Panc1 (cell line): Measurements from ENCODE around the gene ZNF48. TPM values are rescaled to one million over a fixed set of nuclear protein-coding genes. Genes with fewer than 3 reads are reported as not detected.
A peak's percentile ranks its signal among the peaks of the same experiment; 100 is the strongest.

Experiments
- ATAC-seq: fragments of 200-7000 bp; cut with Tn5 transposase; 2 replicates; pipeline ENCODE4 v1.9.1; 2020; ENCODE audit warnings: mild to moderate bottlenecking, moderate library complexity
- BruUV-seq: library from RNA; stranded (reverse); fragments of 400-500 nt; replicated peaks from 2 replicates; lab custom pipeline; 2021; lab: Mats Ljungman, UMichigan
- CTCF ChIA-PET: fragments of 300-600 bp; sonication (Branson Sonifier 250); formaldehyde crosslinking; loops from one replicate; lab custom pipeline; 2022; ENCODE audit warnings: antibody characterized with exemption; lab: Charles Lee
- POLR2A ChIA-PET: fragments of 300-600 bp; sonication (Branson Sonifier 250); formaldehyde crosslinking; loops from one replicate; lab custom pipeline; 2022; ENCODE audit warnings: antibody characterized with exemption; lab: Charles Lee
- DNase-seq: peaks from one replicate; pipeline ENCODE4 v3.0.0-alpha.2; 2010; ENCODE audit warnings: low read depth, low spot score
- H3K27ac ChIP-seq: 2 replicates; pipeline ENCODE4 v1.5.1; 2011; ENCODE audit warnings: mild to moderate bottlenecking, low read length, inconsistent platforms
- H3K27me3 ChIP-seq: fragments of 200-500 bp; sonication (Bioruptor generic); 2 replicates; pipeline ENCODE4 v1.6.0; 2014; ENCODE audit warnings: low read length, inconsistent platforms; ENCODE audit not compliant: control insufficient read depth, insufficient read depth
- H3K36me3 ChIP-seq: fragments of 200-500 bp; sonication (Bioruptor generic); 2 replicates; pipeline ENCODE4 v1.5.1; 2014; ENCODE audit warnings: inconsistent platforms, mild to moderate bottlenecking, low read length, moderate library complexity; ENCODE audit not compliant: control insufficient read depth, insufficient read depth
- H3K4me1 ChIP-seq: 2 replicates; pipeline ENCODE4 v1.5.1; 2011; ENCODE audit warnings: inconsistent platforms, mild to moderate bottlenecking, low read length, moderate library complexity; ENCODE audit not compliant: control insufficient read depth, insufficient read depth
- H3K4me3 ChIP-seq, 2 experiments: 2 replicates each; pipeline ENCODE4 v1.5.1; 2011 to 2012; ENCODE audit warnings: low read depth in 2 of 2, low read length in 2 of 2, mild to moderate bottlenecking in 2 of 2, inconsistent platforms in 1 of 2, moderate library complexity in 1 of 2
- H3K9me3 ChIP-seq: fragments of 200-500 bp; sonication (Bioruptor generic); 2 replicates; pipeline ENCODE4 v1.5.1; 2014; ENCODE audit warnings: low read depth, mild to moderate bottlenecking, inconsistent platforms, low read length, moderate library complexity; ENCODE audit not compliant: control insufficient read depth, insufficient read depth
- POLR2AphosphoS5 ChIP-seq: IDR thresholded peaks from 2 replicates; pipeline ENCODE4 v1.6.1; 2012; ENCODE audit warnings: mild to moderate bottlenecking, low read depth, low read length, moderate library complexity
- REST ChIP-seq, 2 experiments: IDR thresholded peaks; 2 replicates each; pipeline ENCODE4 v1.6.1; 2011 to 2012; ENCODE audit warnings: low read depth in 2 of 2, control low read depth in 1 of 2, low read length in 1 of 2, mild to moderate bottlenecking in 1 of 2, moderate library complexity in 1 of 2; ENCODE audit not compliant: insufficient read depth in 1 of 2
- SIN3A ChIP-seq: IDR thresholded peaks from 2 replicates; pipeline ENCODE4 v1.6.1; 2012; ENCODE audit warnings: low read depth, mild to moderate bottlenecking, low read length, moderate library complexity, borderline replicate concordance; ENCODE audit not compliant: insufficient read depth
- TCF7L2 ChIP-seq: IDR thresholded peaks from 2 replicates; pipeline ENCODE4 v1.6.1; 2011; ENCODE audit warnings: mild to moderate bottlenecking, low read depth, low read length, inconsistent platforms
- in situ Hi-C: cut with HindIII; loops from 2 replicates; pipeline ENCODE4 v1.10.0; 2016; ENCODE audit warnings: low sequenced_read_pairs, low pct_unique_long_range_greater_than_20kb
- intact Hi-C: fragments of 100-400 bp; cut with micrococcal nuclease; formaldehyde crosslinking; loops from one replicate; pipeline ENCODE4 v1.10.0; 2022; ENCODE audit not compliant: unreplicated experiment
- total RNA-seq: library from RNA; stranded (reverse); gene quantifications from one replicate; pipeline ENCODE4 v1.2.1, GENCODE V29; 2021; ENCODE audit not compliant: unreplicated experiment
- TF ChIP-seq, protein P1 (sequence below): fragments of 450-650 bp; IDR thresholded peaks from 2 replicates; pipeline ENCODE4 v1.5.1; 2017; ENCODE audit warnings: mild to moderate bottlenecking

The ZNF48 gene
- total RNA-seq, 1 experiment from 2014 or later = 16.6 TPM

DNA sequence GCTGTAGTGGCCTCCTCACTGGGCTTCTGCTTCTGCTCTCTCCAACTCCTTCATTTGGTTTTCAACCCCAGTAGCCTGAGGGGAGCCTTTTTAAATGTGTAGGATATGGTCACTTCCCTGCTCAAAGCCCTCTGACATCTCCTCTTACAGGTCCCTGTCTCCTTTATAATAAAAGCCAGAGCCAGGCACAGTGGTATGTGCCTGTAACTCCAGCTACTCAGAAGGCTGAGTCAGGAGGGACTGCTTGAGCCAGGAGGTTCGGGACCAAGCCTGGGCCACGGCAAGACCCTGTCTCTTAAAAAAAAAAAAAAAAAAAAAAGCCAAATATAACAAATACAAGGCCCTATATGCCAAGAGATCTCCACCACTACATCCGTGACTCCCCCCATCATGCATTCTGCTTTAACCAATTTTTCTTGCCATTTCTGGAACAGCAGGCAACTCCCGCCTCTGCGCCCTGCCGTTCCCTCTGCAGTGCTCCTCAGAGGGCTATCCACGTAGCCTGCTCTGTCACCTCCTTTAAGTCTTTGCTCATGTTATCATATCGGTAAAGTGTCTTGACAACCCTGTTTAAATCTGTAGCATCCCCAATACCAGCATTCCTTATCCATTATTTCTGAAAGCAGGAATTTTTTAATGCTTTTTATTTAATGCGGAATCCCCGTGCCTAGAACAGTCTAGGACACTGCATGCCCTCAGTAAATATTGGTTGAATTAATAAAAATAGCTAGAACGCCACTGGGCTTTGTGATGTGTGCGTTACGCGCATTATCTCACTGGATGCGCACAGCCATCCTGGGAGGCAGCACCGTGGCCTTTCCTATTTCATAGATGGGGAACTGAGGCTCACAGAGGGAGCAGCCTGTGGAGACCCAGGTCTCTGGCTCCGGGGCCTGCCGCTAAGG, 21.7 kb downstream of the ZNF48 start:
- POLR2A ChIA-PET = interaction anchor here (0.5 to 0.6 kb wide), 2 partner anchors 68 to 71 kb away, joined by 3 to 9 read pairs; no protein-coding TSS in a partner anchor
- TF ChIP-seq, protein P1, sequence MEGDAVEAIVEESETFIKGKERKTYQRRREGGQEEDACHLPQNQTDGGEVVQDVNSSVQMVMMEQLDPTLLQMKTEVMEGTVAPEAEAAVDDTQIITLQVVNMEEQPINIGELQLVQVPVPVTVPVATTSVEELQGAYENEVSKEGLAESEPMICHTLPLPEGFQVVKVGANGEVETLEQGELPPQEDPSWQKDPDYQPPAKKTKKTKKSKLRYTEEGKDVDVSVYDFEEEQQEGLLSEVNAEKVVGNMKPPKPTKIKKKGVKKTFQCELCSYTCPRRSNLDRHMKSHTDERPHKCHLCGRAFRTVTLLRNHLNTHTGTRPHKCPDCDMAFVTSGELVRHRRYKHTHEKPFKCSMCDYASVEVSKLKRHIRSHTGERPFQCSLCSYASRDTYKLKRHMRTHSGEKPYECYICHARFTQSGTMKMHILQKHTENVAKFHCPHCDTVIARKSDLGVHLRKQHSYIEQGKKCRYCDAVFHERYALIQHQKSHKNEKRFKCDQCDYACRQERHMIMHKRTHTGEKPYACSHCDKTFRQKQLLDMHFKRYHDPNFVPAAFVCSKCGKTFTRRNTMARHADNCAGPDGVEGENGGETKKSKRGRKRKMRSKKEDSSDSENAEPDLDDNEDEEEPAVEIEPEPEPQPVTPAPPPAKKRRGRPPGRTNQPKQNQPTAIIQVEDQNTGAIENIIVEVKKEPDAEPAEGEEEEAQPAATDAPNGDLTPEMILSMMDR = no peak
- no peak for TF ChIP-seq REST (IDR thresholded peaks at IDR 0.05; ENCODE audit: insufficient read depth in 1 of 2, low read depth in 2 of 2, low read length in 1 of 2)
- TF ChIP-seq SIN3A = no peak
- TF ChIP-seq POLR2AphosphoS5 = no peak
- no peak for TF ChIP-seq TCF7L2
- Histone ChIP-seq H3K27me3 (no peaks in the 10 kb centered on the region), H3K27ac (peak overlapping the region; percentile 59), H3K4me1 (peaks cover 13% of the 10 kb centered on the region), H3K36me3 (peaks cover 3% of the 10 kb centered on the region), H3K9me3 (no peaks in the 10 kb centered on the region), H3K4me3 (peak overlapping the region; percentile 45 to 55)
- CTCF ChIA-PET = interaction anchor here (0.7 to 1.4 kb wide), 3 partner anchors 8 to 108 kb away, joined by 4 to 6 read pairs (median 5); partner anchors contain the start of gene ZNF771
- in situ Hi-C loops (no loop called here), intact Hi-C loops (no loop called here)
- ATAC-seq = peak; percentile 29
- BruUV-seq = no TSS peak
- DNase-seq = no peak

DNA sequence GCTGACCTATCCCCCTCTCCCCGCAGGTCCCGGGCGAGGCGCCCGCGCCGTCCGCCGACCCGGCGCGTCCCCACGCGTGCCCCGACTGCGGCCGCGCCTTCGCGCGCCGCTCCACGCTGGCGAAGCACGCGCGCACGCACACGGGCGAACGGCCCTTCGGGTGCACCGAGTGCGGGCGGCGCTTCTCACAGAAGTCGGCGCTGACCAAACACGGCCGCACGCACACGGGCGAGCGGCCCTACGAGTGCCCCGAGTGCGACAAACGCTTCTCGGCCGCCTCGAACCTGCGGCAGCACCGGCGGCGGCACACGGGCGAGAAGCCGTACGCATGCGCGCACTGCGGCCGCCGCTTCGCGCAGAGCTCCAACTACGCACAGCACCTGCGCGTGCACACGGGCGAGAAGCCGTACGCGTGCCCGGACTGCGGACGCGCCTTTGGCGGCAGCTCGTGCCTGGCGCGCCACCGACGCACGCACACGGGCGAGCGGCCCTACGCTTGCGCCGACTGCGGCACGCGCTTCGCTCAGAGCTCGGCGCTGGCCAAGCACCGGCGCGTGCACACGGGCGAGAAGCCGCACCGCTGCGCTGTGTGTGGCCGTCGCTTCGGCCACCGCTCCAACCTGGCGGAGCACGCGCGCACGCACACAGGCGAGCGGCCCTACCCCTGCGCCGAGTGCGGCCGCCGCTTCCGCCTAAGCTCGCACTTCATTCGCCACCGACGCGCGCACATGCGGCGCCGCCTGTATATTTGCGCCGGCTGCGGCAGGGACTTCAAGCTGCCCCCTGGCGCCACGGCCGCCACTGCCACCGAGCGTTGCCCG, 22.5 kb downstream of the ZNF48 start:
- Histone ChIP-seq H3K4me3 (peak overlapping the region; percentile 45 to 55), H3K36me3 (peaks cover 4% of the 10 kb centered on the region), H3K27ac (peak overlapping the region; percentile 77), H3K9me3 (no peaks in the 10 kb centered on the region), H3K4me1 (peaks cover 13% of the 10 kb centered on the region), H3K27me3 (no peaks in the 10 kb centered on the region)
- peak; percentile 94 for ATAC-seq
- intact Hi-C loops (no loop called here), in situ Hi-C loops (no loop called here)
- POLR2A ChIA-PET = interaction anchor here (0.5 to 0.8 kb wide), 5 partner anchors 11 to 683 kb away, joined by 3 to 11 read pairs (median 3); no protein-coding TSS in a partner anchor
- CTCF ChIA-PET = interaction anchor here (1.0 to 2.7 kb wide), 4 partner anchors 8 to 274 kb away, joined by 3 to 12 read pairs (median 4); partner anchors contain the start of genes DCTPP1 and ZNF48
- TF ChIP-seq POLR2AphosphoS5 (peak; percentile 55), REST (IDR thresholded peaks at IDR 0.05; ENCODE audit: insufficient read depth in 1 of 2, low read depth in 2 of 2, low read length in 1 of 2) (peak in 1 of 2 experiments; percentile 69; a peak in 1 of 4 replicates), SIN3A (0 out of 2 replicates have a peak, but pooled peaks have one; percentile 35), TCF7L2 (peak; percentile 83)
- TF ChIP-seq, protein P1 = no peak
- DNase-seq = peak; percentile 81
- no TSS peak for BruUV-seq
